GM12872 (cell line): Measurements from ENCODE around the gene SAYSD1.

Source experiments
- CTCF ChIP-seq: IDR thresholded peaks from 3 replicates; pipeline ENCODE4 v1.5.1; 2011; ENCODE audit warnings: low read depth, mild to moderate bottlenecking, low read length, moderate library complexity; ENCODE audit not compliant: insufficient read depth

SAYSD1 gene

DNA sequence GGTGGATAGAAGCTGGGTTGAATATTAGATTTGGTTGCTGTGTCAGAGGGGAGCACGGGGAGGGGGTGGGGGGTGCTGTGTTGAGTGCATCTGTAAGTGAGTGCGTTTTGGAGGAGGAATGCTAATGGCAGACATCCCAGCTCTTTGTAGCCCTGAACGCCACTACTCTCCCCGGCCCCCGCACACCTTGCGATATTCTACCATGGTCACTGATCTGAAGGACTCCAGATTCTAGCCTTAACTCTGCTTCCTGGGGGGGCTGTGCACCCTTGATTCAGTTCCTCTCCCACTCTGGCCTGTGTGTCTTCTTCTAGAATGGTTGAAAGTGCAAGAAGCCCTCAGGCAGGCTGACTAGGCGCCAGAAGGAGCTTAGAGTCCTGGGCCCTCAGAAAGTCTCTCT is 59.3 kb downstream of the SAYSD1 start:
- TF ChIP-seq CTCF = no peak

DNA sequence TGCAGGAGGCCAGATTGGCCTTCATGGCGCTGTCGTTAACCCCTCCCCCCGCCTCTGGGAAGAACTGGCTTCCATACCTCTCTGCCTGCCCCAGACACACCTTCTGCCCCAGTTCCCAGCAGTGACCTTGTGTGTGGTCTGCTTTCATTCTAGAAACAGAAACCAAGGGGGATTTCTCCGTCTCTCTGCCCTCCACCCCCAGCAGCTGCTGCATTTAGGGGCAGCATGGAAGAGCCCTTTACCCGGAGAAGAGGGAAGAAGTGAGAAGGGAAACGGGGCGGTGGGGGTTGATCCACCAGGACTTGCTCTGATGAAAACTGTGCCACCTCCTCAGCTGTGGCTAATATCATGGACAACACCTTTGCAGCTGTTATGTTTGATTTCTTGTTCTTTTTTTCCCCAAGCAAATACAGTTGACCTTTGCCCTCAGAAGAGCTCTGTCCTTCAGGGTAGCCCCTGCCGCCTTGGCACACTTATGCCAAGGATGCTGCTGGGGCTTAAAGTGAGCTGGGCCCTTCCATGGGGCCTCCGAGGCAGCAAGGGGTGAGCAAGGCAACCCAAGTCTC is 60.3 kb downstream of the SAYSD1 start:
- no peak for TF ChIP-seq CTCF
